ENCODE measurements around the gene GIT2. TPM values are rescaled to one million over a fixed set of nuclear protein-coding genes. Genes with fewer than 3 reads are reported as not detected.

Gene GIT2
- 14.2 and 22.8 TPM in 2 replicates for total RNA-seq

GRCh38 chr12:109995686-109996482, at the start of gene GIT2:
Gene GIT2, minus strand, starts transcription at chr12:109996368. Its CDS starts 144 bp downstream, at chr12:109996224.

GRCh38 chr12:109998904-109999648, 2.9 kb upstream of the GIT2 start, which contains the start of gene ANKRD13A:
Gene ANKRD13A, plus strand, starts transcription at chr12:109999430. Its CDS starts 259 bp downstream, at chr12:109999689.

GRCh38 chr12:109899783-109900751, 96.1 kb downstream of the GIT2 start, which contains the start of gene TCHP:
Gene TCHP, plus strand, starts transcription at chr12:109900274. Its CDS starts 2,753 bp downstream, at chr12:109903027.

GRCh38 chr12:109880043-109880931, 115.9 kb downstream of the GIT2 start, which contains the start of gene GLTP:
Gene GLTP, minus strand, starts transcription at chr12:109880541. Its CDS starts 167 bp downstream, at chr12:109880374.

Other genes with a start within 250 kb of the GIT2 start
- 1.1 and 1.9 TPM in 2 replicates for gene TRPV4, start 163.0 kb downstream of the GIT2 start, total RNA-seq
- gene GLTP, start 115.8 kb downstream of the GIT2 start, total RNA-seq, result 24.2 and 33.6 TPM in 2 replicates
- 7.5 and 9.3 TPM in 2 replicates for gene TCHP, start 96.1 kb downstream of the GIT2 start, total RNA-seq
- gene ANKRD13A, start 3.1 kb upstream of the GIT2 start, total RNA-seq, result 69.2 and 76.4 TPM in 2 replicates
- gene C12orf76, start 52.2 kb upstream of the GIT2 start, total RNA-seq, result 6.8 and 14.1 TPM in 2 replicates
- gene IFT81, start 128.0 kb upstream of the GIT2 start, total RNA-seq, result 6.9 and 7.2 TPM in 2 replicates

Data from pericardium fibroblast (primary cell).